HCT116 (cell line): ENCODE measurements around the gene HOXB8. TPM values are rescaled to one million over a fixed set of nuclear protein-coding genes. Genes with fewer than 3 reads are reported as not detected.

Experiments used
- ATAC-seq: fragments of 200-7000 bp; cut with Tn5 transposase; 2 replicates; pipeline ENCODE4 v1.9.1; 2020; ENCODE audit warnings: mild to moderate bottlenecking, moderate library complexity
- BruUV-seq: library from RNA; stranded (reverse); fragments of 400-500 nt; replicated peaks from 2 replicates; lab custom pipeline; 2021; lab: Mats Ljungman, UMichigan
- CTCF ChIA-PET: fragments of 300-600 bp; sonication (Branson Sonifier 250); formaldehyde crosslinking; loops from one replicate; lab custom pipeline; 2021; ENCODE audit warnings: antibody characterized with exemption; lab: Charles Lee
- POLR2A ChIA-PET: fragments of 300-600, 350-600 bp; sonication (Branson Sonifier 250); formaldehyde crosslinking; loops from one replicate; lab custom pipeline; 2021; ENCODE audit warnings: antibody characterized with exemption; lab: Charles Lee
- RAD21 ChIA-PET, 2 experiments: fragments of 300-600 bp; sonication (Branson Sonifier 250); formaldehyde crosslinking; loops; one replicate each; lab custom pipeline; 2023; ENCODE audit warnings: low total read pairs in 2 of 2; ENCODE audit not compliant: uncharacterized antibody in 2 of 2, unreplicated experiment in 2 of 2, low non-redundant PET in 1 of 2; lab: Charles Lee
- DNase-seq: peaks from one replicate; pipeline ENCODE4 v3.0.0-alpha.2; 2010; ENCODE audit warnings: low read depth, low spot score
- H2AFZ ChIP-seq: fragments of 200-600 bp; shearing (Covaris generic), sonication (generic); 2 replicates; pipeline ENCODE4 v1.6.1; 2017; ENCODE audit warnings: low read depth, mixed run types, mixed read lengths, antibody characterized with exemption, low read length; ENCODE audit not compliant: poor library complexity, severe bottlenecking
- H3K27ac ChIP-seq: 2 replicates; pipeline ENCODE4 v1.5.1; 2012; ENCODE audit warnings: low read depth, low read length
- H3K27me3 ChIP-seq: fragments of 200-600 bp; sonication (generic); 2 replicates; pipeline ENCODE4 v1.6.1; 2016; ENCODE audit warnings: mixed run types, low read length, mixed read lengths; ENCODE audit not compliant: insufficient read depth
- H3K36me3 ChIP-seq, 2 experiments: fragments of 200-500 bp in 1 of 2; fragments of 200-600 bp in 1 of 2; sonication (Bioruptor generic) in 1 of 2; sonication (generic) in 1 of 2; 2 replicates each; pipeline versions ENCODE4 v1.5.1 to v1.6.1; 2014 to 2016; ENCODE audit warnings: low read length in 2 of 2, inconsistent platforms in 1 of 2, mixed read lengths in 1 of 2, mixed run types in 1 of 2; ENCODE audit not compliant: insufficient read depth in 2 of 2, control insufficient read depth in 1 of 2
- H3K4me1 ChIP-seq, 2 experiments: fragments of 200-600 bp in 1 of 2; sonication (generic) in 1 of 2; 2 replicates each; pipeline versions ENCODE4 v1.5.1 to v1.6.1; 2012 to 2017; ENCODE audit warnings: low read length in 2 of 2, inconsistent platforms in 1 of 2, mild to moderate bottlenecking in 1 of 2, mixed read lengths in 1 of 2, mixed run types in 1 of 2, moderate library complexity in 1 of 2; ENCODE audit not compliant: insufficient read depth in 2 of 2, control insufficient read depth in 1 of 2
- H3K4me2 ChIP-seq: fragments of 200-600 bp; sonication (generic); 2 replicates; pipeline ENCODE4 v1.6.1; 2017; ENCODE audit warnings: mixed run types, low read length, mixed read lengths
- H3K4me3 ChIP-seq, 2 experiments: fragments of 200-600 bp in 1 of 2; sonication (generic) in 1 of 2; replicated peaks in 1 of 2; 2 replicates each; pipeline ENCODE4 v1.5.1; 2011 to 2016; ENCODE audit warnings: low read length in 2 of 2, control low read depth in 1 of 2, low read depth in 1 of 2, mild to moderate bottlenecking in 1 of 2, mixed read lengths in 1 of 2, mixed run types in 1 of 2
- H3K79me2 ChIP-seq: fragments of 200-600 bp; sonication (generic); 2 replicates; pipeline ENCODE4 v1.6.1; 2017; ENCODE audit warnings: mild to moderate bottlenecking, mixed run types, low read length, moderate library complexity, mixed read lengths; ENCODE audit not compliant: insufficient read depth
- H3K9ac ChIP-seq: fragments of 200-600 bp; sonication (generic); 2 replicates; pipeline ENCODE4 v1.6.1; 2016; ENCODE audit warnings: low read length, mixed read lengths
- H3K9me2 ChIP-seq: fragments of 200-600 bp; sonication (generic), shearing (Covaris generic); 2 replicates; pipeline ENCODE4 v1.6.1; 2017; ENCODE audit warnings: mixed run types, mild to moderate bottlenecking, moderate library complexity; ENCODE audit not compliant: insufficient read depth
- H3K9me3 ChIP-seq, 2 experiments: fragments of 200-500 bp in 1 of 2; fragments of 200-600 bp in 1 of 2; sonication (Bioruptor generic) in 1 of 2; sonication (generic) in 1 of 2; 2 replicates each; pipeline ENCODE4 v1.6.1; 2014 to 2017; ENCODE audit warnings: low read length in 2 of 2, mixed read lengths in 2 of 2, inconsistent platforms in 1 of 2, low read depth in 1 of 2, mild to moderate bottlenecking in 1 of 2, mixed run types in 1 of 2, moderate library complexity in 1 of 2; ENCODE audit not compliant: control insufficient read depth in 1 of 2, insufficient read depth in 1 of 2
- H4K20me1 ChIP-seq: fragments of 200-600 bp; sonication (generic), shearing (Covaris generic); 2 replicates; pipeline ENCODE4 v1.6.1; 2017; ENCODE audit warnings: mixed run types, mild to moderate bottlenecking, moderate library complexity; ENCODE audit not compliant: insufficient read depth
- CTCF ChIP-seq, 3 experiments: fragments of 200-600 bp in 1 of 3; sonication (generic) in 1 of 3; IDR thresholded peaks in 2 of 3; conservative IDR thresholded peaks in 1 of 3; 2 replicates each; pipeline ENCODE4 v1.5.1; 2012 to 2017; ENCODE audit warnings: low read depth in 2 of 3, low read length in 2 of 3, antibody characterized with exemption in 1 of 3, borderline replicate concordance in 1 of 3, control low read depth in 1 of 3, mild to moderate bottlenecking in 1 of 3, mixed read lengths in 1 of 3, mixed run types in 1 of 3, moderate library complexity in 1 of 3; ENCODE audit not compliant: insufficient read depth in 1 of 3
- EGR1 ChIP-seq: IDR thresholded peaks from 2 replicates; pipeline ENCODE4 v1.6.1; 2012; ENCODE audit warnings: low read depth
- ELF1 ChIP-seq: IDR thresholded peaks from 2 replicates; pipeline ENCODE4 v1.6.1; 2012; ENCODE audit warnings: low read depth, borderline replicate concordance
- JUND ChIP-seq: IDR thresholded peaks from 2 replicates; pipeline ENCODE4 v1.6.1; 2012
- MAX ChIP-seq: IDR thresholded peaks from 2 replicates; pipeline ENCODE4 v1.6.1; 2012
- POLR2AphosphoS5 ChIP-seq: IDR thresholded peaks from 2 replicates; pipeline ENCODE4 v1.6.1; 2011; ENCODE audit warnings: mild to moderate bottlenecking, low read depth, low read length, moderate library complexity
- RAD21 ChIP-seq: IDR thresholded peaks from 2 replicates; pipeline ENCODE4 v1.6.1; 2012; ENCODE audit warnings: low read depth, mild to moderate bottlenecking
- SP1 ChIP-seq: IDR thresholded peaks from 2 replicates; pipeline ENCODE4 v1.6.1; 2012; ENCODE audit warnings: low read depth
- SRF ChIP-seq: IDR thresholded peaks from 2 replicates; pipeline ENCODE4 v1.6.1; 2012; ENCODE audit warnings: low read depth
- YY1 ChIP-seq: IDR thresholded peaks from 2 replicates; pipeline ENCODE4 v1.6.1; 2011; ENCODE audit warnings: low read length, low read depth, moderate library complexity, mild to moderate bottlenecking; ENCODE audit not compliant: insufficient replicate concordance; ENCODE audit errors: extremely low read depth
- ZBTB33 ChIP-seq: IDR thresholded peaks from 2 replicates; pipeline ENCODE4 v1.6.1; 2011; ENCODE audit warnings: mild to moderate bottlenecking, low read length, moderate library complexity; ENCODE audit not compliant: insufficient replicate concordance; ENCODE audit errors: extremely low read depth
- ZNF274 ChIP-seq: fragments of 200-500 bp; sonication (Bioruptor generic); IDR thresholded peaks from 2 replicates; pipeline ENCODE4 v1.6.1; 2014; ENCODE audit warnings: mild to moderate bottlenecking, low read depth, low read length, inconsistent platforms
- intact Hi-C: fragments of 100-400 bp; cut with micrococcal nuclease; formaldehyde crosslinking; loops from 2 replicates; pipeline ENCODE4 v1.10.0; 2022
- total RNA-seq: library from RNA; stranded (reverse); gene quantifications from one replicate; pipeline ENCODE4 v1.2.1, GENCODE V29; 2021; ENCODE audit not compliant: unreplicated experiment

Gene HOXB8
- total RNA-seq, 1 experiment from 2014 or later: 44.7 TPM

- H3K9me2 ChIP-seq: no peaks in the 10 kb centered on the region
- no peak for TF ChIP-seq CTCF (IDR thresholded peaks at IDR 0.05 in 2 of 3, conservative IDR thresholded peaks at IDR 0.05 in 1 of 3; ENCODE audit: borderline replicate concordance in 1 of 3, insufficient read depth in 1 of 3, low read depth in 2 of 3, low read length in 2 of 3)
- no peak for TF ChIP-seq SP1
- no peak for TF ChIP-seq ZNF274
- TF ChIP-seq RAD21: no peak
- no peak for TF ChIP-seq ZBTB33
- TF ChIP-seq JUND: no peak
- no peak for TF ChIP-seq POLR2AphosphoS5
- TF ChIP-seq YY1: no peak
- no peak for TF ChIP-seq EGR1
- TF ChIP-seq SRF: no peak
- no peak for TF ChIP-seq ELF1
- no peak for TF ChIP-seq MAX
- POLR2A ChIA-PET: no interaction called here
- H3K9ac ChIP-seq: no peak overlapping the region
- no peaks in the 10 kb centered on the region for H4K20me1 ChIP-seq
- H3K9me3 ChIP-seq: no peaks in the 10 kb centered on the region
- no peak overlapping the region for H3K4me3 ChIP-seq
- ATAC-seq (no peak), DNase-seq (no peak)
- RAD21 ChIA-PET: no interaction called here
- H3K4me2 ChIP-seq: no peak overlapping the region
- intact Hi-C loops: no loop called here
- H3K27ac ChIP-seq: no peak overlapping the region
- no TSS peak for BruUV-seq
- CTCF ChIA-PET: no interaction called here
- no peak overlapping the region for H2AFZ ChIP-seq
- H3K36me3 ChIP-seq: no peaks in the 10 kb centered on the region; a peak in 1 of 4 replicates
- H3K4me1 ChIP-seq: no peaks in the 10 kb centered on the region
- no peaks in the 10 kb centered on the region for H3K27me3 ChIP-seq
- H3K79me2 ChIP-seq: peaks cover 70% of the 10 kb centered on the region
Measured at GRCh38 chr17:48569674-48570324, 45.3 kb downstream of the HOXB8 start.
